HG03108 (cell line): ENCODE results near the gene ICE1.

Experiments
- ATAC-seq: cut with Tn5 transposase; IDR thresholded peaks from one replicate; pipeline ENCODE4 v1.9.1; 2021; ENCODE audit warnings: moderate library complexity; ENCODE audit not compliant: unreplicated experiment

Gene ICE1

DNA sequence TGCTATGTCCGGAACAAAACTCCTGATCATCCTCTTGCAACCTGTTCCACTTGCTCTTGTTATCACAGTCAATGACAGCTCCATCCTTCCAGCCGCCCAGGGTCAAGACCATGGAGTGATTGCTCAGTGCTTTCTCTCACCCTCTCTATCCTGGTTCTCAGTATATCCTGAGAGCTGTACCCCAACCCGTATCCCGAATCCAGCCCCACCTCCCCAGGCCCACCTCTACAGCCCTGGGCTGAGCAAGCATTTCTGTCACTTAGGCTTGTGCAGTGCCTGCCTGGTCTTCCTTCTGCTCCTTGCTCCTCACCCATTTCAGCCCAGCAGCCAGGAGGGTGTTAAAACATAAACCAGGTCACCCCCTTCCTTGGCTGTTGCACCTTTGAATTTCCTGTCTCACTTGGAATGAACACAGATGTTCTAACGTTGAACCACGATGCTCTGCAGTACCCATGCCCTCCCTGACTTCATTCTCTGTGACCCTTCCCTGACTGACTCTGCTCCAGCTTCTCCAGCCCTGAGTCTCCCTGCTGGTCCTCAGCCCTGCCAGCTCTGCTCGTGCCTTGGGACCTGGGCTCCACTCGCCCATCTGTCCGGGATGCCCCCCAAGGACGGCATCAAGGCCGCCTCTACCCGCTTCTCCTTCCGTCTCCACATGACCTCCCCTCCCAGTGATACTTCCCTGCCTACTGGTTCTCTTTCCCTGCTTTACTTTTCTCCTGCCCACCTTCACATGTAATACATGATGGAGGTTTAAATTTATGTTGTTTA is 110.0 kb downstream of the ICE1 start:
- no peak for ATAC-seq

DNA sequence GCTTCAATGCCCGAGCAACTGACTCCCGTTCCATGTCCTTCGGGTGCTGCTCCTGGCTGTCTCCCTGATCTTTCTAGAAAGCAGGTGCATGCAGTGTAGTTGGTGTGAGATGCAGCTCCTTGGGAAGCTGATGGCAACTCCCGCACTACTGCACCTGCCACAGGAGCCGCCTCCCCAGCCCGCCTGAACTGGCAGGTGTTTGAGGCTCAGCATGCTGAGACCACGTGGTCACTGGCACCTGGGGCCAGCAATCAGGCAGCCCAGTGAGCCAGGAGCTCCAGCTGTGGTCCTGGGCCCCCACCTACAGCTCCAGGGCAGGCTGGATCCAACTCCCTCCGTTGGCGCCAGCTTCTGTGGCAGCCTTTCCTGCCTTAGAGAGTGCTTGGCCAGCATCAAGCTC is 111.5 kb downstream of the ICE1 start:
- ATAC-seq, result no peak

DNA sequence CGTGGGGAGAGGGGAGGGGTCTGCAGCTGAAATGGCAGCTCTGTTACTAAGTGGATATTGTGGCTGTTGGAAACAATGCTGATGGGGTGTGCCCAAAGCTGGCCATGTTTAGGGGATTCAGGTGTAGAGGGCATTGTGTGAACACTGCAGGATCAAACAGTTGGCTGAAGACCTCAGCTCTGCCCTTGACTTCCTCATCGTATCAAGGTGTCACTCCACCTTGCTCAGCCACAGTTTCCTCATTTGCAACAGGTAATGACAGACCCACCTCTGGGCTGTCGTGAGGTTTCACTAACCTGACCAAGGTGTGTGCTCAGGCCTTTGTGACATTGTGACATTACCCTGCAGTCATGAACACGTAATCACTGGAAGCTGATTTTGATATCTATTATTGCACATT is 111.9 kb downstream of the ICE1 start:
- ATAC-seq, result no peak

DNA sequence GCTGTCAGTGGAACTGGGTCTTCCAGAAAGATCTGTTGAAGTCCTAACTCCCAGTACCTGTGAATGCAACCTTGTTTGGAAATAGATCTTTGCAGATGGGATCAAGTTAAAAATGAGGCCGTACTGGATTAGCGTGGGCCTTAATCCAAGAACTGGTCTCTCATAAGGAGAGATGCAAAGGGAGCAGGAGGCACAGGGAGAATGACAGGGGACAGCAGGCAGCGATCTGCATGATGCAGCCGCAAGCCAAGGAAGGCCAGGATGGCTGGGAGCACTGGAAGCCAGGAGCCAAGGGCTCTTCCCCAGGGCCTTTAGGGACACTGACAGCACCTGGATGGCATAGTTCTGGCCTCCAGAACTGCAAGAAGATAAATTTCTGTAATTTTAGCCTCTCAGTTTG is 114.4 kb downstream of the ICE1 start:
- ATAC-seq, result no peak

DNA sequence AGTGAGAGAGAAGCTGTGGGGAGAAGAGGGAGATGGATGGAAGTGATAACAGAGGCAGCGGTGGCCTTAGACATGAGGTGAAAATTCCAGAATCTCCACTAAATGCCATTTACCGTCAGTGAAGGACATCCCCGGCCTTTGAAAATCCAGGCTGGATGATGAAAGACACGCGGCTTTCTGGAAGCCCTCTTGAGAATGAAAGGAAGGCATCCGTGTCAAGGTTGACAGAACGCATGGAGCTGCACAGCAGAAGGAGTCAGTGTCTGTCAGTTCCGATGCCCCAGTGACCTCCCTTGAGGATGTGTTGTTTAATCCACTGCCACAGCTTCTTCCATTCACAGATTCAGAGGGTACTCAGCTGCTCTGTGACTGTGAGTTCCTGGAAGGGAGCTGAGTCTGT is 114.9 kb downstream of the ICE1 start:
- no peak for ATAC-seq

DNA sequence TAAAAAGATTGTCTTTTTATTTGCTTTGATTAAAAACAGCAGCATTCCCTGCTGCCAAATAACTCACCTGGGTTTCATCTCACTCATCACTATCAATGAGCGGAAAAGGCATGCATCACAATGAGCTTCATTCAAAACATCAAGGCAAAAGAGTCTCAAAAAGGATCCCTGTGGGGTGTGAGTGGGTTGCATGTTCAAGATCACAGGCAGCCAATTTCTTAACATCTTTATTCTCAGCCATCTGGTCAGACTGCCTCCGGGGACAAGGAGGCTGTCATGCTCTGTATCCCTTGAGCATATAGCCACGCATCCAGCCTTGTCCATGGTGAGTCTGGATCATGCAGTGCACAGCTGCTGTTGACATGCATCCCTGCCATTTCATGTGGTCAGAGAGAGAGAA is 117.1 kb downstream of the ICE1 start:
- no peak for ATAC-seq
